Liver (tissue), 9 donors: ENCODE data around the gene ZSWIM1. TPM values are rescaled to one million over a fixed set of nuclear protein-coding genes. Genes with fewer than 3 reads are reported as not detected.

Experiments
- DNase-seq: peaks from one replicate; pipeline ENCODE4 v3.0.0-alpha.2; 2017; ENCODE audit warnings: low spot score
- H3K27ac ChIP-seq, 2 donors: one replicate each; pipeline ENCODE4 v1.7.0; 2013; ENCODE audit warnings: inconsistent platforms in 2 of 2, low read length in 2 of 2, control low read depth in 1 of 2, low read depth in 1 of 2, mild to moderate bottlenecking in 1 of 2
- H3K27me3 ChIP-seq, 4 donors: one replicate each; pipeline versions ENCODE4 v1.6.1 to v1.7.0; 2013; ENCODE audit warnings: low read length in 3 of 4, inconsistent platforms in 1 of 4, mild to moderate bottlenecking in 1 of 4, moderate library complexity in 1 of 4; ENCODE audit not compliant: control insufficient read depth in 4 of 4, insufficient read depth in 4 of 4
- H3K36me3 ChIP-seq, 4 donors: one replicate each; pipeline versions ENCODE4 v1.6.1 to v1.7.0; 2013; ENCODE audit warnings: low read length in 3 of 4, mild to moderate bottlenecking in 3 of 4, low read depth in 1 of 4, moderate library complexity in 1 of 4; ENCODE audit not compliant: control insufficient read depth in 4 of 4, insufficient read depth in 3 of 4
- H3K4me1 ChIP-seq, 4 donors: one replicate each; pipeline versions ENCODE4 v1.6.1 to v1.7.0; 2013; ENCODE audit warnings: low read length in 3 of 4, mild to moderate bottlenecking in 3 of 4, moderate library complexity in 1 of 4; ENCODE audit not compliant: control insufficient read depth in 4 of 4, insufficient read depth in 4 of 4
- H3K4me3 ChIP-seq, 3 donors: one replicate each; pipeline versions ENCODE4 v1.6.1 to v1.7.0; 2013; ENCODE audit warnings: low read length in 3 of 3, control low read depth in 1 of 3, low read depth in 1 of 3, mild to moderate bottlenecking in 1 of 3
- H3K9ac ChIP-seq, 2 donors: one replicate each; pipeline ENCODE4 v1.7.0; 2013; ENCODE audit warnings: low read length in 2 of 2, mild to moderate bottlenecking in 2 of 2, moderate library complexity in 2 of 2, control low read depth in 1 of 2, low read depth in 1 of 2
- H3K9me3 ChIP-seq, 4 donors: one replicate each; pipeline versions ENCODE4 v1.6.1 to v1.7.0; 2013; ENCODE audit warnings: low read length in 3 of 4; ENCODE audit not compliant: control insufficient read depth in 4 of 4
- ATF3 ChIP-seq: IDR thresholded peaks from 2 replicates; pipeline ENCODE4 v1.6.1; 2016; ENCODE audit warnings: antibody characterized with exemption
- EGR1 ChIP-seq, 2 donors: IDR thresholded peaks; 2 replicates each; pipeline ENCODE4 v1.6.1; 2016 to 2018; ENCODE audit warnings: antibody characterized with exemption in 2 of 2, low read depth in 2 of 2
- FOXA1 ChIP-seq: IDR thresholded peaks from 2 replicates; pipeline ENCODE4 v1.6.1; 2016; ENCODE audit warnings: antibody characterized with exemption
- GABPA ChIP-seq, 2 donors: IDR thresholded peaks in 1 of 2; conservative IDR thresholded peaks in 1 of 2; 2 replicates each; pipeline ENCODE4 v1.6.1; 2016; ENCODE audit warnings: antibody characterized with exemption in 2 of 2, mild to moderate bottlenecking in 1 of 2, moderate library complexity in 1 of 2
- HNF4G ChIP-seq: IDR thresholded peaks from 2 replicates; pipeline ENCODE4 v1.6.1; 2016; ENCODE audit warnings: antibody characterized with exemption
- JUND ChIP-seq, 2 donors: IDR thresholded peaks; 2 replicates each; pipeline ENCODE4 v1.6.1; 2016; ENCODE audit warnings: antibody characterized with exemption in 2 of 2
- MAX ChIP-seq: IDR thresholded peaks from 2 replicates; pipeline ENCODE4 v1.6.1; 2016; ENCODE audit warnings: antibody characterized with exemption
- RAD21 ChIP-seq, 2 donors: IDR thresholded peaks; 2 replicates each; pipeline ENCODE4 v1.6.1; 2016; ENCODE audit warnings: antibody characterized with exemption in 2 of 2, mild to moderate bottlenecking in 2 of 2
- SP1 ChIP-seq: IDR thresholded peaks from 2 replicates; pipeline ENCODE4 v1.6.1; 2018; ENCODE audit warnings: antibody characterized with exemption, mild to moderate bottlenecking
- YY1 ChIP-seq: IDR thresholded peaks from 2 replicates; pipeline ENCODE4 v1.6.1; 2016; ENCODE audit warnings: antibody characterized with exemption, mild to moderate bottlenecking
- ZBTB33 ChIP-seq: IDR thresholded peaks from 2 replicates; pipeline ENCODE4 v1.6.1; 2016; ENCODE audit warnings: antibody characterized with exemption
- WGBS: extraction: QIAGEN DNeasy Blood & Tissue Kit; methylation state at CpG from one replicate; pipeline ENCODE4 v1.1.7; 2013; 5-methylcytosine and 5-hydroxymethylcytosine counted together
- polyA plus RNA-seq, 2 donors: library from polyadenylated mRNA; stranded (reverse) in 1 of 2; unstranded in 1 of 2; fragments of 200-250 nt in 1 of 2; fragments of >200 nt in 1 of 2; fragmentation: Nextera tagmentation in 1 of 2; extraction: Ambion mirVana in 1 of 2; gene quantifications; one replicate each; pipeline versions ENCODE4 v1.2.1 to v1.2.3, GENCODE V29; 2013 to 2015
- total RNA-seq, 2 donors: library from RNA; depleted of rRNA; stranded (reverse); fragments of >200 nt; gene quantifications; one replicate each; pipeline ENCODE4 v1.2.3, GENCODE V29; 2014
- donor health status: healthy.
- donor health status: healthy.
- donor health status: healthy.
- donor health status: healthy.
- donor health status: healthy.

Gene ZSWIM1
- total and polyA plus RNA-seq, 4 donors = 2.1 to 5.0 (median 2.3) TPM

- peaks cover 0 to 3% (median 1%) of the 10 kb centered on the region in 4 donors for H3K4me1 ChIP-seq
- peak overlapping the region; percentile 72 to 80 for H3K27ac ChIP-seq
- no peaks in the 10 kb centered on the region for H3K27me3 ChIP-seq
- H3K4me3 ChIP-seq = peak overlapping the region in 2 of 3 donors; percentile 9 to 38
- WGBS = 22% methylated on average over 43 of the region's 43 CpGs
- H3K9ac ChIP-seq = no peak overlapping the region
- no peaks in the 10 kb centered on the region for H3K36me3 ChIP-seq
- peak; percentile 97 for DNase-seq
- no peaks in the 10 kb centered on the region for H3K9me3 ChIP-seq
- peak; percentile 51 for TF ChIP-seq SP1
- TF ChIP-seq RAD21 (IDR thresholded peaks at IDR 0.05) = peak; percentile 11 to 30
- TF ChIP-seq EGR1 (IDR thresholded peaks at IDR 0.05; ENCODE audit: low read depth in 2 of 2) = no peak
- TF ChIP-seq YY1 = peak; percentile 28
- TF ChIP-seq ATF3 = peak; percentile 24
- peak; percentile 96 for TF ChIP-seq ZBTB33
Measured at GRCh38 chr20:45910670-45911485, 29.9 kb downstream of the ZSWIM1 start.

- peaks cover 0 to 3% (median 1%) of the 10 kb centered on the region in 4 donors for H3K4me1 ChIP-seq
- DNase-seq = peak; percentile 57
- 5% methylated on average over 58 of the region's 58 CpGs for WGBS
- H3K9me3 ChIP-seq = no peaks in the 10 kb centered on the region
- no peak within 1 kb of the TSS for H3K9ac ChIP-seq
- H3K27ac ChIP-seq = peak within 1 kb of the TSS; percentile 72 to 80
- no peaks in the 10 kb centered on the region for H3K36me3 ChIP-seq
- peak within 1 kb of the TSS in 2 of 3 donors; percentile 9 to 38 for H3K4me3 ChIP-seq
- H3K27me3 ChIP-seq = no peaks in the 10 kb centered on the region
- TF ChIP-seq JUND (IDR thresholded peaks at IDR 0.05) (no peak), ZBTB33 (no peak), MAX (no peak), GABPA (IDR thresholded peaks at IDR 0.05 in 1 of 2, conservative IDR thresholded peaks at IDR 0.05 in 1 of 2) (no peak), HNF4G (no peak), FOXA1 (no peak)
Measured at GRCh38 chr20:45911486-45912343, 30.7 kb downstream of the ZSWIM1 start, which contains the start of gene PLTP. PLTP (minus strand) TSS chr20:45912155; CDS start chr20:45911452, 703 bp downstream.
